Body of pancreas (tissue), 4 donors: ENCODE data around the gene PLD1. TPM values are rescaled to one million over a fixed set of nuclear protein-coding genes. Genes with fewer than 3 reads are reported as not detected.

Source experiments
- ATAC-seq: fragments of 150-250 bp; one replicate; pipeline ENCODE4 v1.9.1; 2016
- DNase-seq, 4 donors: peaks; one replicate each; pipeline ENCODE4 v3.0.0-alpha.2; 2019
- H3K27ac ChIP-seq, 4 donors: fragments of 200-600 bp; sonication (generic); 1 replicate in 3 of 4; 2 replicates in 1 of 4; pipeline versions ENCODE4 v1.5.1 to v1.6.1; 2016 to 2019; ENCODE audit warnings: mild to moderate bottlenecking in 1 of 4, mixed read lengths in 1 of 4, moderate library complexity in 1 of 4
- H3K27me3 ChIP-seq, 2 donors: fragments of 200-600 bp; sonication (generic); one replicate each; pipeline ENCODE4 v1.6.0; 2016; ENCODE audit warnings: mild to moderate bottlenecking in 1 of 2
- H3K36me3 ChIP-seq, 2 donors: fragments of 200-600 bp; sonication (generic); replicated peaks in 1 of 2; 2 replicates each; pipeline ENCODE4 v1.5.1; 2016; ENCODE audit warnings: low read depth in 2 of 2; ENCODE audit not compliant: insufficient read depth in 1 of 2
- H3K4me1 ChIP-seq: fragments of 200-600 bp; sonication (generic); one replicate; pipeline ENCODE4 v1.6.0; 2016
- H3K4me3 ChIP-seq, 2 donors: fragments of 200-600 bp; sonication (generic); 1 replicate in 1 of 2; 2 replicates in 1 of 2; pipeline ENCODE4 v1.5.1; 2016 to 2019
- H3K9me3 ChIP-seq, 3 donors: fragments of 200-600 bp; sonication (generic); 1 replicate in 2 of 3; 2 replicates in 1 of 3; pipeline ENCODE4 v1.5.1; 2016
- CTCF ChIP-seq, 7 experiments: fragments of 450-650 bp in 4 of 7; fragments of 200-600 bp in 3 of 7; sonication (generic) in 3 of 7; IDR thresholded peaks; one replicate each; pipeline ENCODE4 v1.5.1; 2016 to 2019; ENCODE audit warnings: antibody characterized with exemption in 7 of 7
- POLR2A ChIP-seq, 3 donors: fragments of 450-650 bp; IDR thresholded peaks; one replicate each; pipeline ENCODE4 v1.6.1; 2016; ENCODE audit warnings: antibody characterized with exemption in 3 of 3, mild to moderate bottlenecking in 2 of 3
- WGBS, 2 donors: methylation state at CpG; one replicate each; pipeline ENCODE4 v1.1.5; 2017; 5-methylcytosine and 5-hydroxymethylcytosine counted together
- intact Hi-C: fragments of 100-400 bp; cut with DNase I; formaldehyde crosslinking; loops from one replicate; pipeline ENCODE4 v1.15.1; 2023
- total RNA-seq, 2 donors: library from RNA; depleted of rRNA; stranded (reverse); fragments of >200 nt; gene quantifications; one replicate each; pipeline ENCODE4 v1.1.0, GENCODE V29; 2016

The PLD1 gene
- total RNA-seq, 2 donors from 2014 or later = 60.4 to 96.2 TPM

GRCh38 chr3:171648069-171648468 is 162.2 kb downstream of the PLD1 start:
- no peak overlapping the region for H3K27ac ChIP-seq
- ATAC-seq = no peak
- H3K9me3 ChIP-seq = no peaks in the 10 kb centered on the region
- no peak for TF ChIP-seq CTCF (IDR thresholded peaks at IDR 0.05)
- TF ChIP-seq POLR2A (IDR thresholded peaks at IDR 0.05) = no peak
- no peak for DNase-seq
- intact Hi-C loops = loop anchor here (10.0 kb wide), 1 partner anchor 127 kb away; no protein-coding TSS in a partner anchor
- H3K27me3 ChIP-seq = no peaks in the 10 kb centered on the region
- H3K4me1 ChIP-seq = no peaks in the 10 kb centered on the region
- H3K36me3 ChIP-seq = no peaks in the 10 kb centered on the region
- H3K4me3 ChIP-seq = no peak overlapping the region

- H3K27ac ChIP-seq = peak overlapping the region in 1 of 4 donors; percentile 34
- no peaks in the 10 kb centered on the region for H3K4me1 ChIP-seq
- no peak overlapping the region for H3K4me3 ChIP-seq
- no peak for DNase-seq
- intact Hi-C loops = loop anchor here (10.0 kb wide), 1 partner anchor 128 kb away; no protein-coding TSS in a partner anchor
- TF ChIP-seq POLR2A (IDR thresholded peaks at IDR 0.05) (no peak), CTCF (IDR thresholded peaks at IDR 0.05) (peak; percentile 15 to 68 (median 61))
- no peaks in the 10 kb centered on the region for H3K27me3 ChIP-seq
- no peaks in the 10 kb centered on the region for H3K9me3 ChIP-seq
- ATAC-seq = peak; percentile 60
- WGBS, 2 donors = 39 to 43% methylated on average over 4 of the region's 4 CpGs
- H3K36me3 ChIP-seq = no peaks in the 10 kb centered on the region
These were observed 163.7 kb downstream of the PLD1 start for GRCh38 chr3:171646357-171647133.

DNA sequence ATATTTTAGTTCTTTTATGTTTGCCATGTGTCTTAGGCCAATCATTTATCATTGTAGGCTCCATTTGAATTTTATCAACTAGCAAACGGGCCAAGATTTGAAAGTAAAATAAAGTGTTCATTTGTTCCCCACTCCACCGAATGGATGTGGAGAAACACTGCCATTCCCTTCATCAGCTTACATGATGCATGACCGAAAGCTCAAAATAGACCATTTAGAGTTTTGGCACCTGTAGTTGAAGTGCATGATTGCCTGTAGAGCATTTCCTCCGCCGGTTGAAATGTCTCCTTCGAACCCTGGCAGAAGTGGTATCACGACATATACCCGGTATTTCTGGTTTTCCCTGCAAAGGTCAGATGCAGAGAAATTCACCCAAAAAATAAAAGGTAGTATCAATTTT is 165.6 kb downstream of the PLD1 start:
- H3K36me3 ChIP-seq = no peaks in the 10 kb centered on the region
- TF ChIP-seq POLR2A (IDR thresholded peaks at IDR 0.05) (no peak), CTCF (IDR thresholded peaks at IDR 0.05) (no peak)
- H3K4me3 ChIP-seq = no peak overlapping the region
- H3K27ac ChIP-seq = no peak overlapping the region
- intact Hi-C loops = loop anchor here (10.0 kb wide), 1 partner anchor 130 kb away; no protein-coding TSS in a partner anchor
- no peaks in the 10 kb centered on the region for H3K4me1 ChIP-seq
- ATAC-seq (no peak), DNase-seq (no peak)
- H3K9me3 ChIP-seq = no peaks in the 10 kb centered on the region
- no peaks in the 10 kb centered on the region for H3K27me3 ChIP-seq
- 63 to 73% methylated on average over 8 of the region's 8 CpGs for WGBS, 2 donors

DNA sequence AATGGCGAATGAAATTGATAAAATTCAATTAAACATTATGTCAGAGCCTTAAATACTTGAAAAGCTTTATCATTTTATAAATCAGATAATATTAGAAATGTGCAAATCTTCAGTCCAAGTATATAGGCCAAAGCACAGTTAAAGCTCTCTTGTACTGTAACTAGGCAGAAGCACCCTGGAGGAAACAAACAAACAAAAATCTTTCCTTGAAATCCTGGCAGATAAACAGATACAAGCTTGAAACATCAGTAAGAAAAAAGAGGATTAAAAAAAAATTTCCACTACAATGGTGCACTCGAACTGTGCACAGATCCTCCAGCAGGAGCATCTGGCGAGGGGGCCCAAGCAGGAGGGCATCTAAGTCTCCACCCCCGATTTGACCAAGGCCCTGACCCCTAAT is 166.6 kb downstream of the PLD1 start:
- 69 to 70% methylated on average over 4 of the region's 4 CpGs for WGBS, 2 donors
- intact Hi-C loops = loop anchor here (10.0 kb wide), 1 partner anchor 131 kb away; no protein-coding TSS in a partner anchor
- Histone ChIP-seq H3K27me3 (no peaks in the 10 kb centered on the region), H3K4me1 (no peaks in the 10 kb centered on the region), H3K36me3 (no peaks in the 10 kb centered on the region), H3K9me3 (no peaks in the 10 kb centered on the region), H3K4me3 (no peak overlapping the region), H3K27ac (no peak overlapping the region)
- no peak for TF ChIP-seq CTCF (IDR thresholded peaks at IDR 0.05)
- TF ChIP-seq POLR2A (IDR thresholded peaks at IDR 0.05) = no peak
- DNase-seq (no peak), ATAC-seq (no peak)
